ENCODE data around the gene NONO.
"Not testable (repeated sequence)": the region's sequence is repeated elsewhere in the genome, so short reads cannot be mapped to it uniquely, and the experiment has no call there.

Gene NONO

DNA sequence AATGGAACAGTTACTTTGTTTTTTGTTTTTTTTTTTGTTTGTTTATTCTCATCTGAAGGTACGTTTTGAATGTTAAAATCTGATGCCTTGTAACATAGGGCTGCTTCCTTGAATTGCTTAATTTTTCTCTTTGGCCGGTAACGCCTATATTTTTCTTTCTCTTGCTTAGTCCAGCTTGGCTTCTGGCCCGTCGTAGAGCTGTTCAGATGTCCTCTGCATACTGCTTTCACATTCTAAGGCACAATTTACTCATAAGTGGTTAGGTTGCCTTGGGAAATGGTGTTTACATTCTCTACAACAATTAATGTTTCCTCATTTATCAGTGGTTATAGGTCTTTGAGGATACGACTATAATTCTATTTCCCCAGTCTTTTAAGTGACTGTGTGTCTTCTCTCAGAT is 7.9 kb downstream of the NONO start:
- no peak overlapping the region for H3K4me3 ChIP-seq (ENCODE audit: low read depth, low read length)
- DNase-seq (ENCODE audit: low read depth), result peak; percentile 62
- TF ChIP-seq, protein P1, sequence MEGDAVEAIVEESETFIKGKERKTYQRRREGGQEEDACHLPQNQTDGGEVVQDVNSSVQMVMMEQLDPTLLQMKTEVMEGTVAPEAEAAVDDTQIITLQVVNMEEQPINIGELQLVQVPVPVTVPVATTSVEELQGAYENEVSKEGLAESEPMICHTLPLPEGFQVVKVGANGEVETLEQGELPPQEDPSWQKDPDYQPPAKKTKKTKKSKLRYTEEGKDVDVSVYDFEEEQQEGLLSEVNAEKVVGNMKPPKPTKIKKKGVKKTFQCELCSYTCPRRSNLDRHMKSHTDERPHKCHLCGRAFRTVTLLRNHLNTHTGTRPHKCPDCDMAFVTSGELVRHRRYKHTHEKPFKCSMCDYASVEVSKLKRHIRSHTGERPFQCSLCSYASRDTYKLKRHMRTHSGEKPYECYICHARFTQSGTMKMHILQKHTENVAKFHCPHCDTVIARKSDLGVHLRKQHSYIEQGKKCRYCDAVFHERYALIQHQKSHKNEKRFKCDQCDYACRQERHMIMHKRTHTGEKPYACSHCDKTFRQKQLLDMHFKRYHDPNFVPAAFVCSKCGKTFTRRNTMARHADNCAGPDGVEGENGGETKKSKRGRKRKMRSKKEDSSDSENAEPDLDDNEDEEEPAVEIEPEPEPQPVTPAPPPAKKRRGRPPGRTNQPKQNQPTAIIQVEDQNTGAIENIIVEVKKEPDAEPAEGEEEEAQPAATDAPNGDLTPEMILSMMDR (conservative IDR thresholded peaks at IDR 0.05; ENCODE audit: low read depth, low read length), result no peak

DNA sequence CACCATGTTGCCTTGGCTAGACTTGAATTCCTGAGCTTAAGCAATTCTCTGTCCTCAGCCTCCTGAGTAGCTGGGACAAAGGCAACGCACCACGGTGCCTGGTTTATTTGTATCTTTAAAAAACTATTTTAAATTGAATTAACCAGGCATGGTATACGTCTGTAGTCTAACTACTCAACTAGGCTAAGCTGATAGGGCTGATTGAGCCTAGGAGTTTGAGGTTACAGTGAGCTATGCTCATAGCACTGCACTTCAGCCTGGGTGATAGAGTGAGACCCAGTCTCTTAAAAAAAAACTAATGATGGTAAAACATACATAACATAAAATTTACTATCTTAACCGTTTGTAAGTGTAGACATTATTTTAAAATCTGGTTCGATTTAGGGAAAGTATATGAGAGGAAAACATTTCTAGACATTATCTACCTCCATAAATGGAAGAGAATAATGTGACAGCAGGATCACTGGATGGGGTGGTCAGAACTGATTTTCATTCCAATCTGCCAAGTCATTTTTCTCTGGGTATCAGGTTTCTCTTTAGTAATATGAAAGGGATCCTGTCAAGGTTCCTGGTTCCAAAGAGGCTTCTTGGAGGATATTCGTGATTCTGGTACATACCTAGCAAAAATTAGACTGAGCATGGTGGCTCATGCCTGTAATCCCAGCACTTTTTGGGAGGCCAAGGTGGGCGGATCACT is 9.4 kb downstream of the NONO start:
- no peak overlapping the region for H3K4me3 ChIP-seq (ENCODE audit: low read depth, low read length)
- DNase-seq (ENCODE audit: low read depth), result peak; percentile 72
- TF ChIP-seq, protein P1 (conservative IDR thresholded peaks at IDR 0.05; ENCODE audit: low read depth, low read length), result no peak

DNA sequence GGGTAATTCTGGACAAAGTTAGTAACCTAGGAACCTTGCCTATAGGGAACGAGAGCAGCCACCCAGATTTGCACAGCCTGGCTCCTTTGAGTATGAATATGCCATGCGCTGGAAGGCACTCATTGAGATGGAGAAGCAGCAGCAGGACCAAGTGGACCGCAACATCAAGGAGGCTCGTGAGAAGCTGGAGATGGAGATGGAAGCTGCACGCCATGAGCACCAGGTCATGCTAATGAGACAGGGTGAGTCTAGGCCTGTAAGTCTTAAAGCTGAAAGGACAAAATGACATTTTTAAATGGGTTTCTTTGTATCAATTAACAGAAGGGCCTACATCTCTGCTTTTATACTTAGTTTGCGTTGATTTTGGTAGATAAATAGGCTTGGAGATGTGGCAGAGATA is 13.4 kb downstream of the NONO start:
- no peak for DNase-seq (ENCODE audit: low read depth)
- H3K4me3 ChIP-seq (ENCODE audit: low read depth, low read length), result no peak overlapping the region
- TF ChIP-seq, protein P1 (conservative IDR thresholded peaks at IDR 0.05; ENCODE audit: low read depth, low read length), result no peak

DNA sequence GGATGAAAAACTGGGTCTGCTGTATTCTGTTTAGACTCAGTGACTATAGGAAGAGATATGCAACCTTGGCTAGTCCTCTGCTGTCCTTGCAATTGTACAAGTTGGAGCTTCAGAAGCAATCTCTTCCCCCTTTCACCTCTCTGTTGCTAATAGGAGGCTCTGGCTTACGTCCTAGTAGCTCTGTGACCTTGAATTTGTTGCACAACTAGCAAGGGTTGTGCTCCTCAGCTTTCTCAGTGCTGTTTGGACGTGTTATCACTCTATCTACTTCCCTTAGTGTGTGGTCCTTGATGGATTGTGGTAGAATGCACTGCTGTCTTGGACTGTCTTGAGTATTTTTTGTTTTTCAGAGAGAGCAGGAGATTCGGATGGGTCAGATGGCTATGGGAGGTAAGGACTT is 14.7 kb downstream of the NONO start:
- peak; percentile 61 for DNase-seq (ENCODE audit: low read depth)
- TF ChIP-seq, protein P1 (conservative IDR thresholded peaks at IDR 0.05; ENCODE audit: low read depth, low read length), result no peak
- H3K4me3 ChIP-seq (ENCODE audit: low read depth, low read length), result no peak overlapping the region

DNA sequence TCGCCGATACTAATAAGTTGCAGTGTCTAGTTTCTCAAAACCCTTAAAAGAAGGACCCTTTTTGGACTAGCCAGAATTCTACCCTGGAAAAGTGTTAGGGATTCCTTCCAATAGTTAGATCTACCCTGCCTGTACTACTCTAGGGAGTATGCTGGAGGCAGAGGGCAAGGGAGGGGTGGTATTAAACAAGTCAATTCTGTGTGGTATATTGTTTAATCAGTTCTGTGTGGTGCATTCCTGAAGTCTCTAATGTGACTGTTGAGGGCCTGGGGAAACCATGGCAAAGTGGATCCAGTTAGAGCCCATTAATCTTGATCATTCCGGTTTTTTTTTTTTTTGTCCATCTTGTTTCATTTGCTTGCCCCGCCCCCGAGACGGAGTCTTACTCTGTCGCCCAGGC is 16.6 kb downstream of the NONO start:
- DNase-seq (ENCODE audit: low read depth); H3K4me3 ChIP-seq (ENCODE audit: low read depth, low read length): not testable (repeated sequence)

DNA sequence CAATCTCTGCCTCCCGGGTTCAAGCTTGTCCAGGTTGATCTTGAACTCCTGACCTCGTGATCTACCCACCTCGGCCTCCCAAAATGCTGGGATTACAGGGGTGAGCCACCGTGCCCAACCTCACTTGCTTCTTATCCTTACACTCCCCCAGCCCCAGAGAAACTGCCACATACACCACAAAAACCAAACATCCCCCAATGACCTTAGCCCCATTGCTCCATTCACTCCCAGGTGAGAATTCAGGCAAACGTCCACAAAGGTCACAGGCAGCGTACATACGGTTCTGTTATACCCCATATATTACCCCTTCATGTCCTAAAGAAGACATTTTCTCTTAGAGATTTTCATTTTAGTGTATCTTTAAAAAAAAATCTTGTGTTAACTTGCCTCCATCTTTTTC is 17.1 kb downstream of the NONO start:
- not testable (repeated sequence) for DNase-seq (ENCODE audit: low read depth); H3K4me3 ChIP-seq (ENCODE audit: low read depth, low read length)

DNA sequence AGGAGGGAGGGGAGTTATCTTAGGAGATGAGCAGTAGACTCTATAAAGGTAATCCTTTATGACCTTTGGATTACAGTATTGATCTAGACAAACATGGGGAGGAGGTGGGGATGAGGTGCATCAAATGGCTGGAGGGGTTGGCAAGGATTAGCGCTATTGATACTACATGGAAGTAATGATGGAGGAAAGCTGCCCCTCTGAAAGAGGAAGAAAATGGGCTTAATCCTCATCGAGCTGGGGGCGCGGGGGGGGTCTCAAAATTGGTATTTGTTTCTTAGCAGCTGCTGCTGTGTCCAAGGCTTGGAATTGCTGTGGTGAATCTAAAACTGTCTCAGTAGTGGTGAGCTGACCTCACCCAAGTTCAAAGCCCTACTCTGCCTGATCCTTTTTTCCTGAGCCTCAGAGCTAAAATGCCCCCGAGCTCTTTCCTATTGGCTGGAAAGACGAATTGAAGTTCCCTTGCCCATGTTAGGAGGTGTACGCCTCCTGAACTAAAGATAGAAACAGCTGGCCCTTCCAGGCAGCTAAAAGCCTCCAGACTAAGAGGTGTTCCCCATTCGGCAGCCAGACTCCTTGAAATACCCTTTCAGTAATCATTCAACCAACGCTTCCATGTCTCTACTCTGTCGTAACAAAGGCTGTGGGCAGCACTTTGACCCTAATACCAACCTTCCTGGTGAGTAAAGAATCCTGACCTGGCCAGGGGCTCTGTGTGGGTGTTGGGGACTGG is 17.9 kb downstream of the NONO start, which contains the start of gene ITGB1BP2:
ITGB1BP2 (plus strand) TSS at position 556 of the 730 bp plus-strand sequence; CDS start at position 613, 57 bp downstream.
- TF ChIP-seq, protein P1 (conservative IDR thresholded peaks at IDR 0.05; ENCODE audit: low read depth, low read length), result no peak
- DNase-seq (ENCODE audit: low read depth), result peak; percentile 56
- no peak within 1 kb of the TSS for H3K4me3 ChIP-seq (ENCODE audit: low read depth, low read length)

All from choroid plexus epithelial cell (primary cell).